Measurements from ENCODE around the gene MAPK14.

MAPK14 gene

GRCh38 chr6:36154286-36154685 is 126.7 kb downstream of the MAPK14 start:
- Histone ChIP-seq H3K27me3 (ENCODE audit: control insufficient read depth in 1 of 2, insufficient read depth in 2 of 2, low read length in 2 of 2) (no peaks in the 10 kb centered on the region), H3K36me3 (ENCODE audit: control insufficient read depth in 2 of 2, insufficient read depth in 2 of 2, low read length in 2 of 2) (no peaks in the 10 kb centered on the region), H3K4me3 (ENCODE audit: low read length in 2 of 2) (no peak overlapping the region), H3K9ac (ENCODE audit: low read length in 2 of 2) (no peak overlapping the region), H3K9me3 (ENCODE audit: control insufficient read depth in 2 of 2, low read length in 2 of 2) (no peaks in the 10 kb centered on the region), H3K27ac (ENCODE audit: low read length) (no peak overlapping the region), H3K4me1 (ENCODE audit: control insufficient read depth, insufficient read depth, low read length) (no peaks in the 10 kb centered on the region)

GRCh38 chr6:36155662-36156061 is 128.1 kb downstream of the MAPK14 start:
- Histone ChIP-seq H3K9ac (ENCODE audit: low read length in 2 of 2) (no peak overlapping the region), H3K4me3 (ENCODE audit: low read length in 2 of 2) (no peak overlapping the region), H3K4me1 (ENCODE audit: control insufficient read depth, insufficient read depth, low read length) (no peaks in the 10 kb centered on the region), H3K36me3 (ENCODE audit: control insufficient read depth in 2 of 2, insufficient read depth in 2 of 2, low read length in 2 of 2) (no peaks in the 10 kb centered on the region), H3K9me3 (ENCODE audit: control insufficient read depth in 2 of 2, low read length in 2 of 2) (no peaks in the 10 kb centered on the region), H3K27ac (ENCODE audit: low read length) (no peak overlapping the region), H3K27me3 (ENCODE audit: control insufficient read depth in 1 of 2, insufficient read depth in 2 of 2, low read length in 2 of 2) (no peaks in the 10 kb centered on the region)

GRCh38 chr6:36160147-36160760 is 132.6 kb downstream of the MAPK14 start:
- no peak overlapping the region for H3K4me3 ChIP-seq (ENCODE audit: low read length in 2 of 2)
- no peaks in the 10 kb centered on the region for H3K9me3 ChIP-seq (ENCODE audit: control insufficient read depth in 2 of 2, low read length in 2 of 2)

More at GRCh38 chr6:36160147-36160760, 132.6 kb downstream of the MAPK14 start:
- H3K27ac ChIP-seq (ENCODE audit: low read length): no peak overlapping the region
- H3K27me3 ChIP-seq (ENCODE audit: control insufficient read depth in 1 of 2, insufficient read depth in 2 of 2, low read length in 2 of 2): no peaks in the 10 kb centered on the region
- no peak overlapping the region for H3K9ac ChIP-seq (ENCODE audit: low read length in 2 of 2)
- no peaks in the 10 kb centered on the region for H3K36me3 ChIP-seq (ENCODE audit: control insufficient read depth in 2 of 2, insufficient read depth in 2 of 2, low read length in 2 of 2)
- no peaks in the 10 kb centered on the region for H3K4me1 ChIP-seq (ENCODE audit: control insufficient read depth, insufficient read depth, low read length)
